IMR-90 (cell line): ENCODE results near the gene MRE11.

Experiments
- BHLHE40 ChIP-seq: fragments of 150-350 bp; IDR thresholded peaks from 2 replicates; pipeline ENCODE4 v1.6.1; 2016; ENCODE audit warnings: mild to moderate bottlenecking, low read depth, low read length
- CTCF ChIP-seq: conservative IDR thresholded peaks from 2 replicates; pipeline ENCODE4 v1.5.1; 2012; ENCODE audit warnings: mild to moderate bottlenecking, low read depth, low read length, improper control_type of control experiment
- FOS ChIP-seq: fragments of 150-350 bp; IDR thresholded peaks from 2 replicates; pipeline ENCODE4 v1.6.1; 2016; ENCODE audit warnings: low read depth, low read length
- USF2 ChIP-seq: fragments of 150-350 bp; IDR thresholded peaks from 2 replicates; pipeline ENCODE4 v1.6.1; 2017; ENCODE audit warnings: mild to moderate bottlenecking, antibody characterized with exemption, low read length, low read depth

GRCh38 chr11:94526645-94527438 is 33.2 kb upstream of the MRE11 start:
- no peak for TF ChIP-seq USF2
- TF ChIP-seq CTCF = no peak
- TF ChIP-seq FOS = no peak
- TF ChIP-seq BHLHE40 = no peak
